Measurements from ENCODE around the gene OR2T8. TPM values are rescaled to one million over a fixed set of nuclear protein-coding genes. Genes with fewer than 3 reads are reported as not detected.

The OR2T8 gene, protein sequence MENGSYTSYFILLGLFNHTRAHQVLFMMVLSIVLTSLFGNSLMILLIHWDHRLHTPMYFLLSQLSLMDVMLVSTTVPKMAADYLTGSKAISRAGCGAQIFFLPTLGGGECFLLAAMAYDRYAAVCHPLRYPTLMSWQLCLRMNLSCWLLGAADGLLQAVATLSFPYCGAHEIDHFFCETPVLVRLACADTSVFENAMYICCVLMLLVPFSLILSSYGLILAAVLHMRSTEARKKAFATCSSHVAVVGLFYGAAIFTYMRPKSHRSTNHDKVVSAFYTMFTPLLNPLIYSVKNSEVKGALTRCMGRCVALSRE
- not detected for polyA plus RNA-seq (ENCODE audit: insufficient read length in 4 of 4)

DNA sequence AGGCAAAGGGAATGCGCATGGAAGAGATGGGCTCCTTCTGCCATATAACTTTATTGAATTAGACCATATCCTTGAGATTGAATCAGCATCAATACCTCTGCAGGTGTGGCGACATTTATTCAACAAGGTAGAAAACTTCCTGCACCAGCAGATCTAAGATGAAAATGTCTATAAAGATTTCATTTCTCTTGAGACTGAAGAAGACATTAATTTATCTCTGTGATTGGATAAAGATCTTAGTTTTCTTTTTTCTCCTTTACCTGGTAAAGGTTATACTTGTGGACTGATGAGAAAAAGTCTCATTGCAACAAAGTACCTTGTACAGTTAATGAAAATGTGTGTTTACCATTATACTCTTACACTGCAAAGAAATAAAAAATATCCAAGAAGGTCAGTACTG is at the start of gene OR2T8:
OR2T8 (plus strand) TSS at position 301 of the 400 bp plus-strand sequence. CDS start 766 bp downstream, outside the sequence.
- no peak for DNase-seq (ENCODE audit: low read depth in 4 of 4, low spot score in 3 of 4)

DNA sequence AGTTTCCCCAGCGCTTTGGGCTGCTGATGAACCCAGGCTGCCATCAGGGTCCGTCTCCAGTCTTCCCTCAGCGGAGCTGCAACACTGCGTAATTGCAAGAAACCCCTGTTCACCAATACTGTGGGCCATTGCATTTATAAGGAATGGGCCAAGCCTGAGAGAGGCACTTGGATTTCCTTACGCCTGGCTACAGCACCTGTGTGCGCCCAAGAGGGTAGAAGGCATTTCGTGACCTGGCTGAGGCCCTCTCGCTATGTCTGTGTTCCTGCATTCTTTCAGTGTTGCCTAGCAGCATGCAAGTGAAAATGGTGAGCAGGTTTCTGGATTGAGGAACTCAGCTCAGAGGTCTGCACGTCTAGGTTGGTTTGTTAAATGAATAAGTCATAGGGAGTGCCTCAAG is 36.7 kb upstream of the OR2T8 start:
- no peak for DNase-seq (ENCODE audit: low read depth in 4 of 4, low spot score in 3 of 4)

DNA sequence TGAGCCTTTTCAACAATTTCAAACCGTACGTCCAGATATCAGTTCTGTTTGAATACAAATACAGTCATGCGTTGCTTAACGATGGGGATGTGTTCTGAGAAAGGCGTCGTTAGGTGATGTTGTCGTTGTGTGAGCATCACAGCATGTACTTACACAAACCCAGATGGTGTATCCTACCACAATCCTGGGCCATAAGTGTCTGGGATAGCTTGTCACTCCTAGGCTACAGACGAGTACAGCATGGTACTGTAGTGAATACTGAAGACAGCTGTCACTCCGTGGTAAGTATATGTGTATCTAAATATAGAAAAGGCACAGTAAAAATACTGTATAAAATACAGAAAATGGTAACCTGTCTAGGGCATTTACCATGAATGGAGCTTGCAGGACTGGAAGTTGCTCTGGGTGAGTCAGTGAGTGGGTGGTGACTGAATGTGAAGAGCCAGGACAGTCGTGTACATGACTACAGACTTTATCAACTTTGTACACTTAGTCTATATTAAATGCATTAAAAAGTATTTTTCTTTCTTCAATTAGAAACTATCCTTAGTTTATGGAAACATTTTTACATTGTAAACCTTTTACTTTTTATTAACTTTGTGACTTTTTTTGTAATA is 35.1 kb upstream of the OR2T8 start:
- no peak for DNase-seq (ENCODE audit: low read depth in 4 of 4, low spot score in 3 of 4)

DNA sequence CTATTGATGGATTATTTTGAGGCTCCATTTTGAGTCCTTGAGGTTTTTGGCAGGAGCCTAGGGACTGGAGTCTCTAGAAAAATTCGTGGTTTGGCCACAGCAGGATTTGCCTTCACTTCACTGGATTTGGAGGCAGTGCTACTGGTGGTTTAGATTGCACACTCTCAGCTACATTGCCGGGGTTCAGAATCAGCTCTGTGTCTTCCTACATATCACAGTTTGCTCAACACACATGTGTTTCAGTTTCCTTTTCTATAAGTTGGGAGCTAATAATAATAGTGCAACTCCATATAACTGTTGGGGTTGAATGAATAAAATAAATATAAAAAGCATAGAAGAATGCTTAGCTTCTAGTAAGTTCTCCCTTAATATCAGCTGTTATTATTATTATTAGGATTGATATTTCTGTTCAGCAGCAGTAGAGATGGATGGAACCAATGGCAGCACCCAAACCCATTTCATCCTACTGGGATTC is 24.9 kb upstream of the OR2T8 start, which contains the start of gene OR2W3:
OR2W3 (plus strand) TSS at position 425 of the 475 bp plus-strand sequence; CDS start at position 425, 0 bp downstream.
- DNase-seq (ENCODE audit: low read depth in 4 of 4, low spot score in 3 of 4), result no peak

DNA sequence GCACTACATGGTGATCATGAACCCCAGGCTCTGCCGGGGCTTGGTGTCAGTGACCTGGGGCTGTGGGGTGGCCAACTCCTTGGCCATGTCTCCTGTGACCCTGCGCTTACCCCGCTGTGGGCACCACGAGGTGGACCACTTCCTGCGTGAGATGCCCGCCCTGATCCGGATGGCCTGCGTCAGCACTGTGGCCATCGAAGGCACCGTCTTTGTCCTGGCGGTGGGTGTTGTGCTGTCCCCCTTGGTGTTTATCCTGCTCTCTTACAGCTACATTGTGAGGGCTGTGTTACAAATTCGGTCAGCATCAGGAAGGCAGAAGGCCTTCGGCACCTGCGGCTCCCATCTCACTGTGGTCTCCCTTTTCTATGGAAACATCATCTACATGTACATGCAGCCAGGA is 24.1 kb upstream of the OR2T8 start:
- DNase-seq (ENCODE audit: low read depth in 4 of 4, low spot score in 3 of 4), result no peak

DNA sequence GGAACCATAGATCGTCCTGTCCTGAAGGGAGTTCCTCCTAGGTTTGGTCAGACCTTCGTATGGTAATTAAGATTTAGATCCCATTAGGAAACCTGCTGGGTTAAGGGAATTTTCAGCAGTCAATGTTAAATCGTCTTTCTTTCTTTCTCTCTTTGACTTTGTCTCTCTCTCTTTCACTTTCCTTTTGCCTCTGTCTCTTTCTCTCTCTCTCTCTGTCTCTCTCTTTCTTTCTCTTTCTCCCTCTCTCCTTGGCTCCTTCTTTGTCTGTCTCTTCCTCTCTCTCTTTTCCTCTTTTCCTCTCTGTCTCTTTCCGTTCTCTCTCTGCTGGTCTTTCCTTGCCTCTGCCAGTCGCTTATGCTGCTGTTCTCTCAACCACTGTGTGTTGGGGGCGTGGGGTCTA is 15.9 kb upstream of the OR2T8 start:
- DNase-seq (ENCODE audit: low read depth in 4 of 4, low spot score in 3 of 4), result no peak

DNA sequence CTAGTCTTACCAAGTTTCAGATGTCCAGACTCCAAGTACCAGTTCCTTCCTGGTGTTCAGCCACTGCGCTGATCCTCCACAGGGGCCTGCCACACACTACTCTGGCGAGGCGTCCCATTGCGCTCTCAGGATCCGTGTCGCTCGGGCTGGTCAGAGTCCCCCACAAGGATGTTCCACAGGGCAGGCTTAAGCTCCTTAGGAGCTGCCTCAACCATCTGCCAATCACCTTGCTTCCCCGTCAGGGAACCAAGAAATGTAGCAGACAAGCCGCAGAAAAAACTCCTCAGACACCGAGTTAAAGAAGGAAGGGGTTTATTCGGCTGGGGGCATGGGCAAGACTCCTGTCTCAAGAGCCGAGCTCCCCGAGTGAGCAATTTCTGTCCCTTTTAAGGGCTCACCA is 14.9 kb upstream of the OR2T8 start:
- no peak for DNase-seq (ENCODE audit: low read depth in 4 of 4, low spot score in 3 of 4)

DNA sequence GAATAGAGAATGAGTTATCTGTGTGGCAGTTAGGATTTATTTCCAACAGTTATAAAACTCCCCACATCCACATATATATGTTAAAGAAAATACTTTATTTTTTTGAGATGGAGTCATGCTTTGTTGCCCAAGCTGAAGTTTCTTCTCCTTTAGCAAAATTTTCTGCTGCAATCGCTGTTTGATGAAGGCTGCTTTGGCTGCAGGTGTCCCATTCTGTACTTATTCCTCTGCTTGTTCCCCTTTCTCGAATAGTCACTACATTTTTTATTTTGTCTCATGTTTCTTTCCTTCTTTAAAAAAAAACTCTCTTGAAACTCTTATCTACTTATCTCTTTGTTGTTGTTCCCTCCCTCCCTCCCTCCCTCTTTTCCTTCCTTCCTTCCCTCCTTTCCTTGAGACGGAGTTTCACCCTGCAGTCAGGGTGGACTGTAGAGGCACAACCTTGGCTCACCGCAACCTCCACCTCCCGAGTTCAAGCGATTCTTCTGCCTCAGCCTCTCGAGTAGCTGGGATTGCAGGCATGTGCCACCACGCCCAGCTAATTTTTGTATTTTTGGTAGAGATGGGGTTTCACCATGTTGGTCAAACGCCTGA is 14.0 kb upstream of the OR2T8 start:
- no peak for DNase-seq (ENCODE audit: low read depth in 4 of 4, low spot score in 3 of 4)

DNA sequence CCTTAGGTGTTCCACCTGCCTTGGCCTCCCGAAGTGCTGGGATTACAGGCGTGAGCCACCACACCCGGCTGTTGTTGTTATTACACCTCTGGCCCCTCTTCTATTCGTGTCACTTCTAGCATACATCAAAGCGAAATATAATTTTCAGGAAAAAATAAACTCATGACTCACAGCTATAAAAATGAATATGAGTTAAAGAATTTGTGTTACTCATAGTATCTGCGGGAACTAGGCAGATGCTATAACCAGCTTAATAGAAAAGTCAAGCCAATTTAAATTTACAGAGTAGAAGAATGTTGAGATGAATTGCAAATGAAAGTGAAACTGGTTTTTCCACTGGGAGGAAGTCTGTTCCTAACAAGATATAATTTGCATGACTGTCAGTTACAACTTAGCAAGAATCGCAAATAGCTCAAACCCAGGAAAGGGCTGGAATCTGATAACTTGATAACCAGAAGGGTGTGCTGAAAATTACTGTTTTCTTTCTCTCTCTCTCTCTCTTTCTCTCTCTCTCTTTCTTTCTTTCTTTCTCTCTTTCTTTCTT is 13.5 kb upstream of the OR2T8 start:
- DNase-seq (ENCODE audit: low read depth in 4 of 4, low spot score in 3 of 4), result no peak

DNA sequence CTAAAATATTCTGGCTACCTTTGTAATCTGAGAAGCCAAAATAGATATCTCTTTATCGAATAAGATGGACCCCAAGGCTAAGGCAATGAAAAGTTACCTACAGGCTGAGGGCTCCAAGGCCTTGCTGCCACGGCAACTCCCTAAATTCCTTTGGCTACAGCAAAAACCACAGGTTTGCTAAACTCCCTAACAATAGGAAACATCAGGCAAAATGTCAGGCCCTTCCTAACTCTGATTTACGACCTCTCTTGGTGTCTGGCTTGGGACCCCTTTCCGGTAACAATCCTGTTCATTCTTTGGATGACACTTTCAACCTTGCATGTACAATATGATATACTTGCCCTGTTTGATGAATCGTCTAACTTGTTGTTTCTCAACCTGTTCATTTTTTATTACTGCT is 11.3 kb upstream of the OR2T8 start:
- no peak for DNase-seq (ENCODE audit: low read depth in 4 of 4, low spot score in 3 of 4)

DNA sequence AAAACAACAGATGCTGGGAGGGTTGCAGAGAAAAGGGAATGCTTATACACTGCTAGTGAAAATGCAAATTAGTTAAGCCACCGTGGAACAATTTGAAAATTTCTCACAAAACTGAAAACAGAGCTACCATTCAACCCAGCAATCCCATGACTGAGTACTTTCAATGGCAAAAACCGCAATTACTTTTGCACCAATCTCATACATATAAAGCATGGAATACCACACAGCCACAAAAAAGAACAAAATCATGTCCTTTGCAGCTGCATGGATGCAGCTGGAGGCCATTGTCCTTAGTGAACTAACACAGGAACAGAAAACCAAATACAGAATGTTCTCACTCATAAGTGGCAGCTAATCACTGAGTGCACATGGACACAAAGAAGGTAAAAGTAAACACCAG is 6.3 kb upstream of the OR2T8 start:
- DNase-seq (ENCODE audit: low read depth in 4 of 4, low spot score in 3 of 4), result no peak

DNA sequence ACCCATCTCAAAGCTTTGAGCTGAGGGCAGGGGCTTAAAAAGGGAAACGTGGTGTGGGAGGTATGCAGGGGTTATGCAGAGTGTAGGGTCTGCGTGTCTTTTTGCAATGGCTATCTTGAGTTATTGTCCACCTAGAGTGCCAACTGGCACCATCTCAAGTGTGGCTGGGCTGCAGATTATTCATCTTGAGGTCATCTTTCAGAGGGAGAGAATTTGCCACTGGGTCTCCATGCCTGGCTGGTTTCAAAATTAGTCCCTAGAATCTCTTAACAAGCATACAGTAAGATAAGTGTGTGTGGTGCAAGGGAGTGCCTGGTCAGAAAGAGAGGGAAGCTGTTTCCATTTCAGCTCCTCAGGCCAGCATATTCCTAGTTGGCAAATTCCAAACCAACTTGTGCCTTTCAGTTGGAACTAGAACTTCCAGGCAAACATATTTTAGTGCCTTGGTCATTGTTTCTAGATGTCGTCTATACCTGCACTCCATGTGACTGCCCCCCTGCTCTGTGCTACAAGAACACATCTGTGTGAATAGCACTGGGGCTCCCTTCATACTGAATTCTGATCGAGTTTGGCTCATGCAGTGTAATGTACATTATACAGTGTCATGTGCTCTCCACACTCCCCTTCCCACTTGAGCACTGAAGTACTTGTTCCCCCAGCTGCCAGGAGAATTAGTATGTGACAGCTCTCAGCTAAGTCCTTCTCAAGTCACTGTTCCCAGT is 5.0 kb upstream of the OR2T8 start:
- no peak for DNase-seq (ENCODE audit: low read depth in 4 of 4, low spot score in 3 of 4)

DNA sequence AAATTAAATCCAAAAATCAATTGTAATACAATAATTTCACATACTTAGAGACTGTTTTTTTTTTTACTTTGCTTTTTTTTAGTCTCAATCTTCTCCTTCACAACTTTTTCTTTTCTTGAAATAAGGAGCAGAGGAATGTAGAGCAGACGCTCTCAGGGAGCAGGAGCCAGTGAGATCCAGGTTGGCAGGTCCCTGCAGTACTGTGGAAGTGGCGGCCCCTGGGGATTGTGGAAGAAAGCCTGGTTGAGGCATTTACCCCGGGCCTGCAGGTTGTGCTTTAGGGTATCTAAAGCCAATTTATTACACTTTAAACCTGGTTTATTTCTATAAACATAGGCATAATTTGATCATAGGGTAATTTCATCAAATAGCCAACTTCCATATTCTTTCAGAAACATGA is 3.9 kb downstream of the OR2T8 start:
- no peak for DNase-seq (ENCODE audit: low read depth in 4 of 4, low spot score in 3 of 4)

DNA sequence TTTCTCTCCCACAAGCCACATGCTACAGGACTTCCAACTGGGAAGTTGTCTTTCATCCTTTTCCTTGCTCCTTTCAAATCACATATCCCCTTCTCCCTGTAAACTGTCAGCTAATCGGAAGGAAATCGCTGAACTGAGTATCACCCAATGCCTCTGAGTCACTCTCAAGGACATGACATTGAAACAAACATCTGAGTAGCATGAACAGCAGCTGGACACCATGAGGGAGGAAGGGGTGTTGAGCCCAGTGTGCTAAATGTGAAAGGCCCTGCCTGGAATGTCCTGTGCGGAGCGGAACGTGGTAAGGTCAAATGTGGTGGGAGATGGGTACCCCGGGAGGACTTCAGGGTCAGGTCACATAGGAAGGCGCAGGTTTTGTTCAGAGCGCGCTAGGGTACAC is 4.8 kb downstream of the OR2T8 start, which contains the start of gene OR2AJ1:
OR2AJ1 (plus strand) TSS at position 22 of the 400 bp plus-strand sequence. CDS start 8,880 bp downstream, outside the sequence.
- DNase-seq (ENCODE audit: low read depth in 4 of 4, low spot score in 3 of 4), result no peak

DNA sequence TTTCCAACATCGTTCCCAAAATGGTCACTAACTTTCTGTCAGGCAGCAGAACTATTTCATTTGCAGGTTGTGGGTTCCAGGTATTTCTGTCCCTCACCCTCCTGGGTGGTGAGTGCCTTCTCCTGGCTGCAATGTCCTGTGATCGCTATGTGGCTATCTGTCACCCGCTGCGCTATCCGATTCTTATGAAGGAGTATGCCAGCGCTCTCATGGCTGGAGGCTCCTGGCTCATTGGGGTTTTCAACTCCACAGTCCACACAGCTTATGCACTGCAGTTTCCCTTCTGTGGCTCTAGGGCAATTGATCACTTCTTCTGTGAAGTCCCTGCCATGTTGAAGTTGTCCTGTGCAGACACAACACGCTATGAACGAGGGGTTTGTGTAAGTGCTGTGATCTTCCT is 13.9 kb downstream of the OR2T8 start:
- no peak for DNase-seq (ENCODE audit: low read depth in 4 of 4, low spot score in 3 of 4)

DNA sequence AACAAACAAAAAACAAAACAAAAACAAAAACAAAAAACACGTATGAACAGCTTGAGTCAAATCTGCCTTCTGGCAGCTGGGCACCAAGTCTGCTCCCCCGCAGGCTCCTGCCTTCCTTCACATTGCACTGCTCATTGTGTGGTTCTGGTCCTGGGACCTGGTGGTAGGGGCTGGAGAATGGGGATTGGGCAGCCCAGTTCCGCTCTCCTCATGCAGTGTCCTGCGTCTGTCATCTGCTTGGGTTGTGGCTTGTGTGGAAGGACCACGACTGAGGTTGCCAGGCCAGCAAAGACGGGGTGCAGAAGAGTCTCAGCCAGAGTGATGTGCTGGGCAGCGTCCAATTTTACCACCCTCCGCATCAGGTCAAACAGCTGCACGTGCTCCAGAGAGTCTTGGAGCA is 15.7 kb downstream of the OR2T8 start:
- DNase-seq (ENCODE audit: low read depth in 4 of 4, low spot score in 3 of 4), result no peak

DNA sequence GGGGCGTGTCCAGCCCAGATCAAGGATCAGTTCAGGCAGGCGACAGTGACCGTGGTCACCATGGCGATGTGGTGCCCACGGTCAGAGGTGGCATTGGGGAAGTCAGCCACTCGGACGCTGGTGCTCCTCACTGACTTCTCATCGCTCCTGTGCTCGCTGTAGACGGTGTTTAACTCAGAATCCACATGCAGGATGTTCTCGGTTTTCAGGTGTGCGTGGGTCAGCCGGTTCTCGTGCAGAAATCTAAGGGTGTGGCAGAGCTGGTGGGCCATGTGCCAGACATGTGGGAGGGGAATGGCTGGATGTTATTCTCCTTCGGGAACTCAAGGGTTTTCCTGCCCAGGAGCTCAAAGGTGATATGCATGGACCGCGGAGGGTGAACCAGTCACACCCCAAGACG is 16.4 kb downstream of the OR2T8 start:
- DNase-seq (ENCODE audit: low read depth in 4 of 4, low spot score in 3 of 4), result no peak

DNA sequence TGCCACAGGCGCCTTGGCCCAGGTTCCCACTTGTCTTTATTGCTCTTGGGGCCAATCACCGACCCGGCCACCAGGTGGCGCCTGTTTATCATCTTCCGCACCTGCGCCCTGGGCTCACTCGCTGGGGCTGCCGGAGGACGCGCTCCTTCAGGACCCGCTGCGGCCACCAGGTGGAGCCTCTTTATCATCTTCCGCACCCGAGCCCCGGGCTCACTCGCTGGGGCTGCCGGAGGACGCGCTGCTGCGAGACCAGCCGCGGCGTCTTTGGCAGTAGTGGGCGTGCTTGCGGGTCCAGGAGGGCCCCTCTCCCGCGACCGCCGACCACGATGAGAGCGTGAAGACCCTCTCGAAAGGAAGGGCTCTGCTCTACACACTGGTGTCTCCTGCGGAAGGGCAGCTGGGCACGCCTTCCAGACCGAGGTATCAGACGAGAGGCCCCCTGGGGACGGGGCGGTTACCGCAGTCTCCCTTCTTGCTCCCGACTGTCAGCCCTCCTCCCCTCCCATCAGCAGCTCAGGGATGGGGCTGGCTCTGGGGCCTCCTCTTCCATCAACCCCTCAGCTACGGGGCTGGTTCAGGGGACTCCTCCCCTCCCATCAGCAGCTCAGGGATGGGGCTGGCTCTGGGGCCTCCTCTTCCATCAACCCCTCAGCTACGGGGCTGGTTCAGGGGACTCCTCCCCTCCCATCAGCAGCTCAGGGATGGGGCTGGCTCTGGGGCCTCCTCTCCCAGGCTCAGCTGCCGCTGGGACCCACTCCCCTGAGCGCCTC is 17.1 kb downstream of the OR2T8 start:
- peak in 3 of 4 donors; percentile 1 to 31 (median 29) for DNase-seq (ENCODE audit: low read depth in 4 of 4, low spot score in 3 of 4)

DNA sequence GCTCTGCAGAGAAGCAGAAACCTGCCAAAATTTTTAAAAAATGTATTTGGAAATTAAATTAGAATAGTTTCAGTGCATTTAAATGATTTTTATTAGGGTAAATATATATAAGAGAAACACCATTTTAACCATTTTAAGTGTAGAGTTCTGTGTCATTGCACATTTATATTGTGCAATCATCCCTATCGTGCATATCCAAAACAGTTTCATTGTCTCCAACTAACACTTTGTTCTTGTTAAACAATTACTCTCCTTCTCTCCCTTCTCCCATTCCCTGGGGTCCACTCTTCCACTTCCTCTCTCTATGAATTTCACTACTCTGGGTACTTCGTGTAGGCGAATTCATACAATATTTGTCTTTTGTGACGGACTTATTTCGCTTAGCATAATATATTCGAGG is 22.6 kb downstream of the OR2T8 start:
- DNase-seq (ENCODE audit: low read depth in 4 of 4, low spot score in 3 of 4), result no peak

DNA sequence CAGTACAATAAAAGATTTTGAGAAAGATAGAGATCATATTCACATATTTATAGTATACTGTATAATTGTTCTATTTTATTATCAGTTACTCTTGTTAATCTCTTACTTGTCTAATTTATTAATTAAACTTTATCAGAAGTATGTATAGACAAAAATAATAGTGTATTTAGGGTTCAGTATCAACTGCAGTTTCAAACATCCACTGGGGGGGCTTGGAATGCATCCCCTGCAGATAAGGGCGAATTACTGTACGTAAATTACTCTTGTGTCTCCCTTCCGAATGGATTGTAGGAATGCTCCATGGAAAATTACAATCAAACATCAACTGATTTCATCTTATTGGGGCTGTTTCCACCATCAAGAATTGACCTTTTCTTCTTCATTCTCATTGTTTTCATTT is 28.5 kb downstream of the OR2T8 start, which contains the start of gene OR2L8:
OR2L8 (plus strand) TSS at position 301 of the 400 bp plus-strand sequence; CDS start at position 301, 0 bp downstream.
- DNase-seq (ENCODE audit: low read depth in 4 of 4, low spot score in 3 of 4), result no peak
